HL-60/S4 treated with retinoic acid at 250 ng/mL for 4 days and 3 days (cell line): ENCODE measurements around the gene PLXND1.

ENCODE experiments used
- in situ Hi-C: fragments of 300-500 bp; cut with MboI; formaldehyde crosslinking; loops from 2 replicates; pipeline ENCODE4 v1.7.0; 2022; ENCODE audit warnings: low sequenced_read_pairs

PLXND1 gene

DNA sequence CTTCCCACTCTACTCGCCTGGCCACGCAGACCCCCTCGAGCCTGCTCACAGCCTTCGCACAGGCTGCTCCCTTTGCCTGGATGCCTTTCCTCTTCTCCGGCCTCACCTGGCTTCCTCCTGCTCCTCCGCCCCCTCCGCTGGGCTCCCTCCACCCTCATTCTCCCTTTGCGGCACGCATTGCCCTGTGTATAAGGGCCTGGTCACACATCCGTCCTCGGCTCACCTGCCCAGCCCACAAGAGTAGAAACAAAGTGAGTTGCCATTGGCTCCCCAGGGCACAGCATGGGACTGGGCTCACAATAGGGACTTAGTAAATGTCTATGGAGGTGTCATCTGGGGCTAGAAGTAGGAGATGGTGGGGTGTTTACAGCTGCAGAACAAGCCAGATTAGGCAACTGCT is 4.2 kb downstream of the PLXND1 start:
- in situ Hi-C loops, result no loop called here

DNA sequence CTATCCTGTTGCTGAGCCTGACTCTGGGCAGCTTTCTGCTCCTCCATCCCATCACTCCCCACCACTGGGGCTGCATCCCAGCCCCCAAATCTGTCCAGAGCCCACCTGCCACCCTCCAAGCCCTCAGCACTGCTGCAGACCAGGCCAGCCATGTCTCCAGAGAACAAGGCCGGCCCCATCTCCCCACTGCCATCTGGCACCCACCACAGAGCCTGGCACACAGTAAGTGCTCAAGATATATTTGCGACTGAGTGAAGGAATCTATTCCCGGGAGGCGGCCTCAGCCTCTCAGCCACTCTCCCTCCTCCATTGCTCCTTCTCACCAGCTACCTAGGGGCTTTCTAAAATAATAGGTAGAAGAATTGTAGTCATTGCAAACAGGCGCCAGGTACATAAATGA is 4.8 kb downstream of the PLXND1 start:
- in situ Hi-C loops, result no loop called here

DNA sequence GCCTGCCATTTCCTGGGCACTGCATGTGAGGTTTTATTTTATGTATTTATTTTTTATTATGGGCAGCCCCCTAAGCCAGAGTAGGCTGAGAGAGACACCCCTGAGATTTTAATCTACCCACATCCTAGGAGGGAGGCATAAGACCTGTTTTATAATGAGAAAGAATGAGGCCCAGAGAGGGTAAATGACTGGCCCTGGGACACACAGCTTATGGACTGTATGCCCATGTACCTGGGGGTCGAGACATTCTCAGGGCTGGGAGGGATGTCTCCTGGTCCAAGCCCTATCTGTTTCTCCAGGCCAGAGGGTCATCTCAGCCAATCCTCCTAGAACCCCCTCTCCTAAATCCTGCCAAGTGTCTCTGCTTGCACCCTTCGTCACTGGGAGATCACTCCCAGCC is 6.1 kb downstream of the PLXND1 start:
- in situ Hi-C loops, result no loop called here

DNA sequence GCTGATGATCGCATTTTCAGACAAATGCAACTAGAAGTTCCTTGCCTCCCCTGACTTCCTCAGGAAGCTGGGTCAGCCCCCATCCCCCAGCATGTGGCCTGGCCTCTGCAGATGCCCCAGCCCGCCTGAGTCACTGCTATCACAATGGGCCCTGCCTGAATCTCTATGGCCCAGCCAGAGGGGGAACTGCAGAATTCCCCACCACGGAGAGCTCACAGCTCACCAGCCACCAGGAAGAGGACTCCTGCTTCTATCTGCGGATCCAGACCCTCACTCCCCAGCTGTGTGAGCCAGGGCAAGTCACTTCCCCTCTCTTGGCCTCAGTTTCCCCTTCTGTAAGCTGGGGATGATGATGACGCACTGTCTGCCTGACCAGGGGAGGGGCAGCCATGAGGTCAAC is 6.9 kb downstream of the PLXND1 start:
- in situ Hi-C loops, result no loop called here

GRCh38 chr3:129599073-129599472 is 7.4 kb downstream of the PLXND1 start:
- in situ Hi-C loops, result no loop called here

GRCh38 chr3:129598484-129598883 is 8.0 kb downstream of the PLXND1 start:
- in situ Hi-C loops, result no loop called here

DNA sequence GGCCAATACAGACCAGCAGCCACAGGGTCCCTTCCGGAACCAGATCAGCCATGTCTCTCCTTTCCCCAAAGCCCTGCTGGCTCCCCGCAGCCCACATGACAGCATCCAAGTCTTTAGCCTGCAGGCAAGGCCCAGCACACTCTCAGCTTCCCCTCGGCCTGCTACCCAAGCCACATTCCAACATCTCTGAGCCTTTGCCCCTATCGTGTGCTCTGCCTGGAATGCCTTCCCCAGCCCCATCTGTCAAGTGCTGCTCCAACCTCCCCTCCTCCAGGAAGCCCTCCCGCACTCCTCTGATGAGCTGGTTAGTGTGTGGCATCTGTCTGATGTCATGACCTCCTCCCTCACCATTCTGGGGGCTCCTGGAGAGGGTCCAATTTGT is 8.5 kb downstream of the PLXND1 start:
- in situ Hi-C loops, result no loop called here

- in situ Hi-C loops, result no loop called here
Measured at GRCh38 chr3:129597087-129597999, 9.1 kb downstream of the PLXND1 start.

DNA sequence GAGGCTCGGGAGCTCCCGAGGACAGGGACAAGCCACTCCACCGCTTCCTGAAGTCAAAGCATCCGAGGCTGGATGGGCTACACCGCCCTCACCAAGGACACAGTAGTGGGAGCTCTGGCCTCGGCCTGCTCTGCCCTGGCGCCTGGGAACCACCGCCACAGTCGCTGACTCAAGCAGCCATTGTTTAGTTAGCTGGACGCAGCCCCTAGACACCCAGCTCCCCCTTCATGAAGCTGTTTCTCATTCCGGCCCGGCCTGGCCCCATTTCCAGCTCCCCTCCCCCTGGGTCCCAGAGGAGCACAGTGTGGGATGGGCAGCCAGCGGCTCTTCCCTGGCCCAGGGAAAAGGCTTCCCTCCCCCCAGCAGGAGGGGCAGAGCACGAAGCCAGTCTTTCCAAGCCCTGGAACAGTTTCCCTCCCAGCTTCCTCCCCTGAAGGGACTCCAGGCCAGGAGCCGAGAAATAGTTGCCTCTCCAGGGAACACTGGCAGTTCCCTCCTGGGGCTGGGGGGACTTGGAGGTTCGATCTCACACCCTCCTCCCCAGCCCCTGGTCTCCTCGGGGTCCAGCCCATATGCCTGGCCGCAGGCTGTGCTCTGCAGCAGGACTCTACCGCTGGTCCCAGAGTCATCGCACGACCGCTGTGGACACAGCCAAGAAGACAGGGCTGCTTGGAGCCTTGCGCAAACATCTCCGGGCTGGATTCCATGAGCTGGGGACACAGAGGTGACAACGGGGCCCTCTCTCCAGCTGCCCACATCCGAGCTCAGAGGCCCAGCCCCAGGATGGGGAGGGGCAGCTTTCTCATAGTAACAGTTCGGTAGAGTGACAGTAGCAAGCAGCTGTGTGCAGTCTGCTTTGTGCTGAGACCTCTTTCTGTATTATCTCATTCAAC is 10.0 kb downstream of the PLXND1 start:
- in situ Hi-C loops, result no loop called here

- in situ Hi-C loops, result no loop called here
Measured at GRCh38 chr3:129595544-129596193, 10.8 kb downstream of the PLXND1 start.

- in situ Hi-C loops, result no loop called here
Measured at GRCh38 chr3:129594907-129595390, 11.5 kb downstream of the PLXND1 start.

DNA sequence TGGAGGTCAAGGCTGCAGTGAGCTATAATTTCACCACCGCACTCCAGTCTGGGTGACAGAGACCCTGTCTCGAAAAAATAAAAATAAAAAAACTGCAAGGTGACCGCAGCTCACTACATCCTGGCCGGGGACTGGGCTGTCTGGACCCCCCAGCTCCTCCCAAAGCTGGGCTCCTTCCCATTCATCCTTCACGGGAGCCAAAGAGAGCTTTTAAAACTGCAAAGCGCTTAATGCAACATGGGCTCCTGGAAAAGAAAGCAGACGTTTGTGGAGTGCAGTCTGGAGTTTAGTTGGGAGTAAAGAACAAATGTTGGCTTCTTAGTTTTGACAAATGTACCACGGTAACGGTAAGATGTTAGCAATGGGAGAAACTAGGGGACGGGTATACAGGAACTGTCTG is 12.1 kb downstream of the PLXND1 start:
- in situ Hi-C loops, result no loop called here

DNA sequence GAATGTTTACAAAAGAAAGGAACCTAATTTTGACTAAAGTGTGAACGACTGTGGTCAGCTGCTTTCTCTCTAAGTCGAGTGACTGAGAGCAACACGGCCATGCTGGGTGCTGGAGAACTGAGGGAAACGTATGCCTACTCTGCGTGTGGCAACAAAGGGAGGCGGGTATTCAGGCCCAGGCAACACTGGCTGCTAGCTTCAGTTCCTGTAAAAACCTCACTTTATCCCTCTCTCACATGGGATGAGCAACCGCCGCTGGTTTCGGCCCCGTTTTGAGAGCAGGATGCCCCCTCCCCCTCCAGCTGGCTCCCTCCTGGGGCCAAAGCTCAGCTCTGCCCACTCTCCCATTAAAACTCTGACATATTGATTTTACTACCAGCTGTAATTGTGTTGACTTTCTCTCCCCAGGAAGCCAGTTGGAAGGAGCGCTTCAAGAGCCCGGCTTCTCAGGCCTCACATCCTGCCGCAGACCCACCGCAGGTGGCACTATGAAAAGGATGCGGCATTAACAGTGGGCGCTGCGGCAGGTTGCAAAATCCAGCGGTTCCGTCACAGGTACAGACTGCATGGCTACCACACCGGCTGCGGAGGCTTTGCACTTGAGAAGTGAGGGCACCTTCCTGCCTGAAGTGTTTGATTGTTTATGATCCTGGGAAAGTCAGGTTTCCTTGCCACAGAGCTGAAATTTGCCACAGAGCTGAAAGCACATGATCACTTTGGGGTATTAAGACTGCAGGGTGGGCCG is 12.7 kb downstream of the PLXND1 start:
- in situ Hi-C loops, result no loop called here

GRCh38 chr3:129593230-129593594 is 13.3 kb downstream of the PLXND1 start:
- in situ Hi-C loops, result no loop called here

GRCh38 chr3:129592381-129593131 is 13.9 kb downstream of the PLXND1 start:
- in situ Hi-C loops, result no loop called here

DNA sequence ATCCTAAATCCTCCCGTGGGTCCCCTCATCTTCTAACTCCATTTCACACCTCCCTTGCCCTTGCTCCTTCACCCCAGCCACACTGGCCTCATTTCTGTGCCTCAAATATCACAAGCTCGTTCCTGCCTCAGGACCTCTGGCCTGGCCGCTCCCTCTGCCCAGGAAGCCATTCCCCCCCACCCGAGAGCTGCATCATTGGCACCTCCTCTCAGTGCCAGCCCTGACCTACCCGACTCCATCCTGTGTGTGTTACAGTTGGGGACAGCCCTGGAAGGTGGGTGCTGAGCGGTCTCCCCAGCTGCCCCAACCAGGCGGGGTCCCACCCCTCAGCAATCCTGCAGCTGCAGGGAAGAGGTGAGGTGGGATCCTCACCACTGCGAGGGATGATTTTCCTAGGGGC is 14.5 kb downstream of the PLXND1 start:
- in situ Hi-C loops, result no loop called here

DNA sequence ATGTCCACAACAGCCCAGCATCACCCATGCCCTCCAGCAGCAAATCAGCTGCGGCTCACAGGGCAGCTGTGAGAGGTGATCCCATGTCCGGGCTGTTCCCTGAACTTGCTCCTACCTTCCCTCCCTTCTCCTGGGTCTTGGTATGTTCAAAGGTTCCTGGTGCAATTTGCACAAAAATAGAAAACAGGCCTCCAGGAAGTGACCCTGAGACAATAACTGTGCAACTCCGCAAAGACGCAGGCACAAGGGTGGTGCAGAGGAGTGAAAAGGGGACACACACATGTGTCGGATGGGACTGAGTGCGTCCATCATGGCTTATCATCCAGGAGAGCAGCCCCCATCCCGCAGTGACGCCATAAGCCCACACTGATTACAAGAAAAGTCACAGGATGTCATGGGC is 16.3 kb downstream of the PLXND1 start:
- in situ Hi-C loops, result no loop called here

- in situ Hi-C loops, result no loop called here
Measured at GRCh38 chr3:129587566-129588210, 18.8 kb downstream of the PLXND1 start.

GRCh38 chr3:129586746-129587430 is 19.6 kb downstream of the PLXND1 start:
- in situ Hi-C loops, result no loop called here
